Immature natural killer cell (primary cell): ENCODE data around the gene FXYD1. TPM values are rescaled to one million over a fixed set of nuclear protein-coding genes. Genes with fewer than 3 reads are reported as not detected.
A peak's percentile ranks its signal among the peaks of the same experiment; 100 is the strongest.

Experiments used
- DNase-seq, 3 donors: peaks; one replicate each; pipeline ENCODE4 v3.0.0; 2022; ENCODE audit warnings: mixed read lengths in 1 of 3
- H3K27ac Mint-ChIP-seq, 6 donors: one replicate each; pipeline ENCODE4 v1.8.0; 2020; ENCODE audit warnings: mixed read lengths in 6 of 6, mild to moderate bottlenecking in 5 of 6, inconsistent platforms in 4 of 6, moderate library complexity in 3 of 6
- H3K27me3 Mint-ChIP-seq, 3 donors: one replicate each; pipeline ENCODE4 v1.8.0; 2020 to 2021; ENCODE audit warnings: low read depth in 3 of 3, mild to moderate bottlenecking in 3 of 3, mixed read lengths in 3 of 3, moderate library complexity in 3 of 3, inconsistent platforms in 1 of 3
- H3K36me3 Mint-ChIP-seq, 3 donors: one replicate each; pipeline ENCODE4 v1.8.0; 2020; ENCODE audit warnings: mixed read lengths in 3 of 3, inconsistent platforms in 2 of 3, mild to moderate bottlenecking in 2 of 3
- H3K4me1 Mint-ChIP-seq, 2 donors: one replicate each; pipeline ENCODE4 v1.8.0; 2020; ENCODE audit warnings: inconsistent platforms in 2 of 2, mild to moderate bottlenecking in 2 of 2, mixed read lengths in 2 of 2, moderate library complexity in 1 of 2
- H3K4me3 Mint-ChIP-seq, 5 donors: one replicate each; pipeline ENCODE4 v1.8.0; 2020; ENCODE audit warnings: mild to moderate bottlenecking in 5 of 5, mixed read lengths in 5 of 5, inconsistent platforms in 3 of 5, moderate library complexity in 3 of 5
- H3K9me3 Mint-ChIP-seq, 6 donors: one replicate each; pipeline ENCODE4 v1.8.0; 2020; ENCODE audit warnings: mild to moderate bottlenecking in 6 of 6, mixed read lengths in 6 of 6, inconsistent platforms in 4 of 6, moderate library complexity in 3 of 6
- polyA plus RNA-seq, 3 donors: library from polyadenylated mRNA; unstranded; fragments of 300-500 nt; fragmentation: Illumina TruSeq; gene quantifications; one replicate each; pipeline ENCODE4 v1.2.3, GENCODE V29; 2021

FXYD1 gene
- polyA plus RNA-seq, 3 donors from 2014 or later = 0.53 to 0.83 TPM; not detected in 1

- peaks cover 2 to 4% (median 3%) of the 10 kb centered on the region in 3 donors for H3K27me3 Mint-ChIP-seq
- H3K9me3 Mint-ChIP-seq = no peaks in the 10 kb centered on the region
- DNase-seq = no peak
- H3K4me1 Mint-ChIP-seq = peaks cover 14 to 25% of the 10 kb centered on the region in 2 donors
- H3K4me3 Mint-ChIP-seq = no peak overlapping the region
- H3K27ac Mint-ChIP-seq = peak overlapping the region in 2 of 6 donors; percentile 11 to 66
- H3K36me3 Mint-ChIP-seq = peaks cover 0 to 4% (median 0%) of the 10 kb centered on the region in 3 donors
Observed at GRCh38 chr19:35176181-35176570, 37.6 kb downstream of the FXYD1 start.

- H3K9me3 Mint-ChIP-seq = no peaks in the 10 kb centered on the region
- no peak for DNase-seq
- peak overlapping the region in 1 of 6 donors; percentile 20 for H3K27ac Mint-ChIP-seq
- peaks cover 0 to 4% (median 0%) of the 10 kb centered on the region in 3 donors for H3K36me3 Mint-ChIP-seq
- no peak overlapping the region for H3K4me3 Mint-ChIP-seq
- peaks cover 2 to 4% (median 3%) of the 10 kb centered on the region in 3 donors for H3K27me3 Mint-ChIP-seq
- peaks cover under 1 to 11% of the 10 kb centered on the region in 2 donors for H3K4me1 Mint-ChIP-seq
Observed at GRCh38 chr19:35177377-35178274, 39.0 kb downstream of the FXYD1 start.

- peaks cover 2 to 4% (median 3%) of the 10 kb centered on the region in 3 donors for H3K27me3 Mint-ChIP-seq
- peak overlapping the region in 2 of 6 donors; percentile 35 to 77 for H3K27ac Mint-ChIP-seq
- peaks cover 0 to 4% of the 10 kb centered on the region in 2 donors for H3K4me1 Mint-ChIP-seq
- H3K9me3 Mint-ChIP-seq = no peaks in the 10 kb centered on the region
- no peak overlapping the region for H3K4me3 Mint-ChIP-seq
- no peak for DNase-seq
- peaks cover 0 to 4% (median 0%) of the 10 kb centered on the region in 3 donors for H3K36me3 Mint-ChIP-seq
Observed at GRCh38 chr19:35178701-35179100, 40.1 kb downstream of the FXYD1 start.

GRCh38 chr19:35179830-35180229 lies 41.2 kb downstream of the FXYD1 start:
- Mint-ChIP-seq H3K27ac (no peak overlapping the region), H3K4me3 (peak overlapping the region in 1 of 5 donors; percentile 1), H3K36me3 (peaks cover 0 to 7% (median 0%) of the 10 kb centered on the region in 3 donors), H3K4me1 (peaks cover 0 to 2% of the 10 kb centered on the region in 2 donors), H3K27me3 (peaks cover 2 to 4% (median 3%) of the 10 kb centered on the region in 3 donors), H3K9me3 (no peaks in the 10 kb centered on the region)
- DNase-seq = no peak

GRCh38 chr19:35181387-35181786 lies 42.8 kb downstream of the FXYD1 start:
- peaks cover 0 to 4% (median 0%) of the 10 kb centered on the region in 3 donors for H3K36me3 Mint-ChIP-seq
- peaks cover 2 to 4% (median 2%) of the 10 kb centered on the region in 3 donors for H3K27me3 Mint-ChIP-seq
- H3K9me3 Mint-ChIP-seq = no peaks in the 10 kb centered on the region
- no peak overlapping the region for H3K27ac Mint-ChIP-seq
- no peak overlapping the region for H3K4me3 Mint-ChIP-seq
- no peaks in the 10 kb centered on the region for H3K4me1 Mint-ChIP-seq
- no peak for DNase-seq

GRCh38 chr19:35184267-35184666 lies 45.6 kb downstream of the FXYD1 start:
- Mint-ChIP-seq H3K9me3 (no peaks in the 10 kb centered on the region), H3K4me1 (no peaks in the 10 kb centered on the region), H3K36me3 (peaks cover 0 to 4% (median 0%) of the 10 kb centered on the region in 3 donors)

GRCh38 chr19:35184884-35185283 lies 46.3 kb downstream of the FXYD1 start:
- no peak overlapping the region for H3K27ac Mint-ChIP-seq
- no peaks in the 10 kb centered on the region for H3K9me3 Mint-ChIP-seq
- peaks cover 0 to 4% (median 0%) of the 10 kb centered on the region in 3 donors for H3K36me3 Mint-ChIP-seq
- H3K4me1 Mint-ChIP-seq = no peaks in the 10 kb centered on the region
- no peak for DNase-seq
- H3K27me3 Mint-ChIP-seq = peaks cover 0 to 1% (median under 1%) of the 10 kb centered on the region in 3 donors
- H3K4me3 Mint-ChIP-seq = no peak overlapping the region

More at GRCh38 chr19:35184267-35184666, 45.6 kb downstream of the FXYD1 start:
- no peak for DNase-seq
- no peak overlapping the region for H3K4me3 Mint-ChIP-seq
- peaks cover 0 to 2% (median 1%) of the 10 kb centered on the region in 3 donors for H3K27me3 Mint-ChIP-seq
- H3K27ac Mint-ChIP-seq = no peak overlapping the region

Other genes starting within 250 kb of the FXYD1 start
- gene ZNF30, start 211.9 kb upstream of the FXYD1 start, polyA plus RNA-seq = 1 to 10 TPM; 3.7 to 6.2 (median 4.7) TPM
- 10 to 100 TPM in 2 of 3 donors, 1 to 10 TPM in 1; 8.4 to 17.2 (median 10.6) TPM for gene ZNF792, start 174.6 kb upstream of the FXYD1 start, polyA plus RNA-seq
- gene GRAMD1A, start 138.5 kb upstream of the FXYD1 start, polyA plus RNA-seq = 10 to 100 TPM in 1 of 3 donors, 1 to 10 TPM in 2; 6.7 to 19.1 (median 7.8) TPM
- gene SCN1B, start 108.4 kb upstream of the FXYD1 start, polyA plus RNA-seq = under 1 TPM; 0.27 to 0.83 (median 0.58) TPM
- not detected for gene HPN, start 97.1 kb upstream of the FXYD1 start, polyA plus RNA-seq
- not detected for gene FXYD3, start 23.0 kb upstream of the FXYD1 start, polyA plus RNA-seq
- not detected for gene LGI4, start 3.8 kb upstream of the FXYD1 start, polyA plus RNA-seq
- 1 to 10 TPM; 2.1 to 4.1 (median 2.5) TPM for gene FXYD7, start 4.4 kb downstream of the FXYD1 start, polyA plus RNA-seq
- gene FXYD5, start 15.9 kb downstream of the FXYD1 start, polyA plus RNA-seq = 100 to 1,000 TPM; 262 to 427 (median 346) TPM
- gene FAM187B, start 89.9 kb downstream of the FXYD1 start, polyA plus RNA-seq = not detected
- 10 to 100 TPM in 2 of 3 donors, 1 to 10 TPM in 1; 5.3 to 14.2 (median 11.8) TPM for gene LSR, start 110.2 kb downstream of the FXYD1 start, polyA plus RNA-seq
- gene USF2, start 130.1 kb downstream of the FXYD1 start, polyA plus RNA-seq = 10 to 100 TPM in 1 of 3 donors, 1 to 10 TPM in 1, under 1 TPM in 1; 0.29 to 10.4 (median 7.6) TPM
- 1 to 10 TPM in 1 of 3 donors, not detected in 2; 1.1 TPM for gene HAMP, start 143.7 kb downstream of the FXYD1 start, polyA plus RNA-seq
- gene MAG, start 153.3 kb downstream of the FXYD1 start, polyA plus RNA-seq = not detected
- gene CD22, start 190.4 kb downstream of the FXYD1 start, polyA plus RNA-seq = 1 to 10 TPM in 1 of 3 donors, under 1 TPM in 1, not detected in 1; 0.93 to 2.2 TPM
- not detected for gene FFAR1, start 209.1 kb downstream of the FXYD1 start, polyA plus RNA-seq
- gene FFAR3, start 219.6 kb downstream of the FXYD1 start, polyA plus RNA-seq = not detected
- not detected for gene GPR42, start 232.2 kb downstream of the FXYD1 start, polyA plus RNA-seq